Lower leg skin (tissue), 4 donors: ENCODE measurements around the gene EML6. TPM values are rescaled to one million over a fixed set of nuclear protein-coding genes. Genes with fewer than 3 reads are reported as not detected.

Experiments
- DNase-seq, 2 donors: peaks; one replicate each; pipeline ENCODE4 v3.0.0-alpha.2; 2019; ENCODE audit warnings: low spot score in 2 of 2
- H3K4me3 ChIP-seq: fragments of 200-600 bp; sonication (generic); 2 replicates; pipeline ENCODE4 v1.5.1; 2017; ENCODE audit warnings: mild to moderate bottlenecking, low read depth; ENCODE audit not compliant: poor library complexity, severe bottlenecking
- CTCF ChIP-seq, 3 donors: fragments of 450-650 bp; IDR thresholded peaks; one replicate each; pipeline ENCODE4 v1.5.1; 2016; ENCODE audit warnings: antibody characterized with exemption in 3 of 3, mild to moderate bottlenecking in 3 of 3, moderate library complexity in 2 of 3
- POLR2A ChIP-seq, 2 donors: fragments of 450-650 bp; IDR thresholded peaks; one replicate each; pipeline ENCODE4 v1.6.1; 2016 to 2017; ENCODE audit warnings: antibody characterized with exemption in 2 of 2, mild to moderate bottlenecking in 1 of 2, moderate library complexity in 1 of 2
- WGBS, 2 donors: methylation state at CpG; one replicate each; pipeline ENCODE4 v1.1.5; 2018; 5-methylcytosine and 5-hydroxymethylcytosine counted together
- intact Hi-C: fragments of 100-400 bp; cut with DNase I; formaldehyde crosslinking; loops from one replicate; pipeline ENCODE4 v1.15.0; 2023; ENCODE audit warnings: low total_unique reads
- total RNA-seq, 4 donors: library from RNA; depleted of rRNA; stranded (reverse); fragments of >200 nt; gene quantifications; one replicate each; pipeline ENCODE4 v1.1.0, GENCODE V29; 2016

Gene EML6
- total RNA-seq, 4 donors from 2014 or later, result 1.8 to 4.4 (median 3.3) TPM

GRCh38 chr2:54975598-54976492, 252.4 kb downstream of the EML6 start:
- DNase-seq, result no peak
- no peak overlapping the region for H3K4me3 ChIP-seq
- intact Hi-C loops, result no loop called here
- TF ChIP-seq CTCF (IDR thresholded peaks at IDR 0.05) (no peak), POLR2A (IDR thresholded peaks at IDR 0.05) (no peak)
- WGBS, 2 donors, result 67 to 78% methylated on average over 4 of the region's 4 CpGs

GRCh38 chr2:54977149-54977548, 253.7 kb downstream of the EML6 start:
- no peak overlapping the region for H3K4me3 ChIP-seq
- intact Hi-C loops, result no loop called here
- no peak for DNase-seq
- TF ChIP-seq CTCF (IDR thresholded peaks at IDR 0.05), result no peak
- TF ChIP-seq POLR2A (IDR thresholded peaks at IDR 0.05), result no peak
- 57 to 64% methylated on average over 2 of the region's 2 CpGs for WGBS, 2 donors

GRCh38 chr2:54979321-54980044, 256.0 kb downstream of the EML6 start:
- peak in 1 of 2 donors; percentile 68 for DNase-seq
- intact Hi-C loops, result no loop called here
- H3K4me3 ChIP-seq, result no peak overlapping the region
- TF ChIP-seq POLR2A (IDR thresholded peaks at IDR 0.05) (no peak), CTCF (IDR thresholded peaks at IDR 0.05) (no peak)
- 42 to 43% methylated on average over 4 of the region's 4 CpGs for WGBS, 2 donors

- intact Hi-C loops, result no loop called here
- H3K4me3 ChIP-seq, result no peak overlapping the region
- DNase-seq, result no peak
- WGBS, 2 donors, result 62 to 66% methylated on average over 2 of the region's 2 CpGs
- TF ChIP-seq POLR2A (IDR thresholded peaks at IDR 0.05) (no peak), CTCF (IDR thresholded peaks at IDR 0.05) (no peak)
Observed at GRCh38 chr2:54981385-54981784, 257.9 kb downstream of the EML6 start.

- intact Hi-C loops, result no loop called here
- no peak for DNase-seq
- no peak for TF ChIP-seq POLR2A (IDR thresholded peaks at IDR 0.05)
- TF ChIP-seq CTCF (IDR thresholded peaks at IDR 0.05), result no peak
- WGBS, 2 donors, result 27 to 33% methylated on average over 3 of the region's 3 CpGs
- no peak overlapping the region for H3K4me3 ChIP-seq
Observed at GRCh38 chr2:54983345-54984220, 260.1 kb downstream of the EML6 start.
